Measurements from ENCODE around the gene STOX1.
A peak's percentile ranks its signal among the peaks of the same experiment; 100 is the strongest.
"Not testable (repeated sequence)": the region's sequence is repeated elsewhere in the genome, so short reads cannot be mapped to it uniquely, and the experiment has no call there.

Gene STOX1, protein sequence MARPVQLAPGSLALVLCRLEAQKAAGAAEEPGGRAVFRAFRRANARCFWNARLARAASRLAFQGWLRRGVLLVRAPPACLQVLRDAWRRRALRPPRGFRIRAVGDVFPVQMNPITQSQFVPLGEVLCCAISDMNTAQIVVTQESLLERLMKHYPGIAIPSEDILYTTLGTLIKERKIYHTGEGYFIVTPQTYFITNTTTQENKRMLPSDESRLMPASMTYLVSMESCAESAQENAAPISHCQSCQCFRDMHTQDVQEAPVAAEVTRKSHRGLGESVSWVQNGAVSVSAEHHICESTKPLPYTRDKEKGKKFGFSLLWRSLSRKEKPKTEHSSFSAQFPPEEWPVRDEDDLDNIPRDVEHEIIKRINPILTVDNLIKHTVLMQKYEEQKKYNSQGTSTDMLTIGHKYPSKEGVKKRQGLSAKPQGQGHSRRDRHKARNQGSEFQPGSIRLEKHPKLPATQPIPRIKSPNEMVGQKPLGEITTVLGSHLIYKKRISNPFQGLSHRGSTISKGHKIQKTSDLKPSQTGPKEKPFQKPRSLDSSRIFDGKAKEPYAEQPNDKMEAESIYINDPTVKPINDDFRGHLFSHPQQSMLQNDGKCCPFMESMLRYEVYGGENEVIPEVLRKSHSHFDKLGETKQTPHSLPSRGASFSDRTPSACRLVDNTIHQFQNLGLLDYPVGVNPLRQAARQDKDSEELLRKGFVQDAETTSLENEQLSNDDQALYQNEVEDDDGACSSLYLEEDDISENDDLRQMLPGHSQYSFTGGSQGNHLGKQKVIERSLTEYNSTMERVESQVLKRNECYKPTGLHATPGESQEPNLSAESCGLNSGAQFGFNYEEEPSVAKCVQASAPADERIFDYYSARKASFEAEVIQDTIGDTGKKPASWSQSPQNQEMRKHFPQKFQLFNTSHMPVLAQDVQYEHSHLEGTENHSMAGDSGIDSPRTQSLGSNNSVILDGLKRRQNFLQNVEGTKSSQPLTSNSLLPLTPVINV

DNA sequence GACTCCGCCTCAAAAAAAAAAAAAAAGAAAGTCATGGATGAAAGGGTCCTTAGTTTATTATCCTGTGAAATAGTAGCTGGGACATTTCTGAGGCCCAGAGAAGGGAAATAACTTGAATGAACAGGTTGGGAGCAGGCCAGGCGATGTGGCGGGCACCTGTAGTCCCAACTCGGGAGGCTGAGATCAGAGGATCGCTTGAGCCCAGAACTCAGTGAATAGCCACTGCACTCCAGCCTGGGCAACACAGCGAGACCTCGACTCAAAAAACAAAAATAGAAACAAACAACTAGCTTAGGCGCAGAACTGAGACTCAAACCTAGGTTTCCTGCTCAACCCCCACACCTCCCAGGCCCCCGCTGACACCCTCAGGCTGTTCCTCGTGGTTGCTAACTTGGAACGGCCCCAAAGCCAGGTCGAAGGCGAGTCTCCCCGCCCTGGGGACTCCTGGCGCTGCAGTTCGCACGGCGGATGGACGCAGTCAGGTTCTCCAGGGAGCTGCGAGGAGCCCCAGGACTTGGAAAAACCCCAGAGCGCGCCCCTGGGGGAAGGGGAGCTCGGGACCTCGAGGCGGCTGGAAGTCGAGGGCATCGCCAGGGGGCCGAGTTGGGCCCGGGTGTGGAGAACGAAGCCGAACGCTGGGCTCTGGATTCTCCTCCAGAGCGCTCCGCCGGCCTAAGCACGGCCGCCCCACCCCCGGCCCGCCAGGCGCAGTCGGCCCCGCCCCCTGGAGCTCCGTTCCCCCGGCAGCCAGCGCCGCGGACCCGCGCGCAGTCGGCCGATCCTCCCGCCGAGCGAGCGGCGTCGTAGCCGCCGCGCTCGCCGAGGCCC lies at the start of gene STOX1:
Gene STOX1, plus strand, starts transcription at position 768 of the 828 bp plus-strand sequence. CDS start 93 bp downstream, outside the sequence.
- DNase-seq (ENCODE audit: low read depth, low spot score): peak; percentile 86

DNA sequence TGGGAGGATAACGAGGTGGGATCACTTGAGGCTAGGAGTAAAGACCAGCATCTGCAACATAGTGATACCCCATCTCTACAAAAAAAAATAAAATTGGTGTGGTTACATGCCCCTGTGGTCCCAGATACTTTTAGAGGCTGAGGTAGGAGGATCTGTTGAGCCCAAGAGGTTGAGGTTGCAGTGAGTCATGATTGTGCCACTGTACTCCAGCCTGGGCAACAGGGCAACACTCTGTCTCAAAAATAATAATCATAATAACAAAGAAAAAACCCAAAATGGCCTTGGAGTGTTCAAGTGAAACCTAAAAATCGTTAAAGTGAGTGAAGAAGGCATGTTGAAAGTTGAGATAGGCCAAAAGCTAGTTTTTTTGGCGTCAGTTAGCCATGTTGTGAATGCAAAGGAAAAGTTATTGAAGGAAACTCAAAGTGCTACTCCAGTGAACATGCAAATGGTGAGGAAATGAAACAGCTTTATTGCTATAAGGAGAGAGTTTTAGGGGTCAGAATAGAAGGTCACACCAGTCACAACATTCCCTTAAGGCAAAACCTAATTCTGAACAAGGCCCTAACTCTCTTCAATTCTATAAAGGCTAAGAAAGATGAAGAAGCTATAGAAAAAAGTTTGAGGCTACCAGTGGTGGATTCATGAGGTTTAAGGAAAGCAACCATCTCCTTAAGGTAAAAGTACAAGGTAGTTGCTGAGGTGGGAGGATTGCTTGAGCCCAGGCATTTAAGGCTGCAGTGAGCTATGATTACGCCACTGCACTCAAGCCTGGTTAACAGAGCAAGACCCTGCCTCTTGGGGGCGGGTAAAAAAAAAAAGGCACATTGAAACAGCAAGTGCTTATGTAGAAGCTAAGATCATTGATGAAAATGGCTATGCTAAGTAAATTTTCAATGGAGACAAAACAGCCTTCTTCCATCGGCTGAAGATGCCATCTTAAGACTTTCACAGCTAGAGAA lies 45.4 kb upstream of the STOX1 start:
- no peak for DNase-seq (ENCODE audit: low read depth, low spot score)

DNA sequence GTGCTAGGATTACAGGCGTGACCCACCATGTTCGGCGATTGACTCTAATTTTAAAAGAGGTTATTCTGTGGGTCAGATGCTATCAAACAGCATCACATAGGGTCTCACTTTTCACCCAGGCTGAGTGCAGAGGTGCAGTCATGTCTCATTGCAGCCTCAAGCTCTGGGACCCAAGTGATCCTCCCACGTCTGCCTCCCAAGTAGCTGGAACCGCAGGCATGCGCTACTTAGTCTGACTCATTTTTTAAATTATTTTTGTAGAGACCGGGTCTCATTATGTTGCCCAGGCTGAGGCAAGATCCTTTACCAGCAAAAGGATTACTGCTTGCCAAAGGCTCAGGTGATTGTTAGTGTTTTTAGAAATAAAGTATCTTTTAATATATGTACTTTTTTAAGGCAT lies 42.9 kb upstream of the STOX1 start:
- peak; percentile 24 for DNase-seq (ENCODE audit: low read depth, low spot score)

DNA sequence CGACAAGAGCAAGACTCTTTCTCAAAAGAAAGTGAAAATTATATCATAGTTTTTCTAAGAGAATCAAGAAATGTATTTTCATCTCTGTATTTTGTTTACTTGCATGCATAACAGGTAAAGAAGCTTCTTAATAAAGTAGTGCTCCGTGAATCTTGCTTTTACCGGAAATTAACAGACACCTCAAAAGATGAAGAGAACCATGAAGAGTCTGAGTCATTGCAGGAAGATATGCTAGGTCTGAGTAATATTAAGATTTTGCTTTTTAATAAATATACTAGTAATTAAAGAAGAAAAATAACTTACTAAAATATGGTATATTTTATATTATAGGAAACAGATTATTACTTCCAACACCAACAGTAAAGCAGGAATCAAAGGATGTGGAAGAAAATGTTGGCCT lies 39.5 kb upstream of the STOX1 start:
- no peak for DNase-seq (ENCODE audit: low read depth, low spot score)

DNA sequence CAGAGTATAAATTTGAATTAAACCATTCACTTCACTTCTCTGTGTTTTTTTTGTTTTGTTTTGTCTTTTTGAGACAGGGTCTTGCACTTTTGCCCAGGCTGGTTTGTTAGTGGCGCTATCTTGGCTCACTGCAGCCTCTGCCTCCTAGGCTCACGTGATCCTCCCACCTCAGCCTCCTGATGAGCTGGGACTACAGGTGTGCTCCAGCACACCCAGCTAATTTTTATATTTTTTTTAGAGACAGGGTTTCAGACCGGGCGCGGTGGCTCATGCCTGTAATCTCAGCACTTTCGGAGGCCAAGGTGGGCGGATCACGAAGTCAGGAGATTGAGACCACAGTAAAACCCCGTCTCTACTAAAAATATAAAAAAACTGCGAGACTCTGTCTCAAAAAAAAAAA lies 36.9 kb upstream of the STOX1 start:
- no peak for DNase-seq (ENCODE audit: low read depth, low spot score)

DNA sequence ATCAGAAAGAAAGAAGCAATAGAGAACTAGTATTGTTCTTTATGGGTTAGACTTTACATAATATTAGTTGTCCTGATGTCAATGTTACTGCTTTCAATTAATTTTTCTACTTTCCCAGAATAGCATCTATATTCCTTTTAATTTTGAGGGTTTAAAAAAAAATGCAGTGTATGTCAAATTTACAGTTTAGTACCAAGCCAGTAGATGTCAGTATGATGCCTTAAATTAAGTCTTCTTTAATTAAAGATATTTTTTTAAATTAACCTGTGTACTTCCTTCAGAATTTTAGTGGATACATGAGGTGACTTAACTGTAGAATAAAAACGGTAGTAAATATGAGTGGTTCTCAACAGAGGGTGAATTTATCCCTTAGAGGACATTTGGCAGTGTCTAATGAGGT lies 35.2 kb upstream of the STOX1 start:
- DNase-seq (ENCODE audit: low read depth, low spot score): peak; percentile 11

DNA sequence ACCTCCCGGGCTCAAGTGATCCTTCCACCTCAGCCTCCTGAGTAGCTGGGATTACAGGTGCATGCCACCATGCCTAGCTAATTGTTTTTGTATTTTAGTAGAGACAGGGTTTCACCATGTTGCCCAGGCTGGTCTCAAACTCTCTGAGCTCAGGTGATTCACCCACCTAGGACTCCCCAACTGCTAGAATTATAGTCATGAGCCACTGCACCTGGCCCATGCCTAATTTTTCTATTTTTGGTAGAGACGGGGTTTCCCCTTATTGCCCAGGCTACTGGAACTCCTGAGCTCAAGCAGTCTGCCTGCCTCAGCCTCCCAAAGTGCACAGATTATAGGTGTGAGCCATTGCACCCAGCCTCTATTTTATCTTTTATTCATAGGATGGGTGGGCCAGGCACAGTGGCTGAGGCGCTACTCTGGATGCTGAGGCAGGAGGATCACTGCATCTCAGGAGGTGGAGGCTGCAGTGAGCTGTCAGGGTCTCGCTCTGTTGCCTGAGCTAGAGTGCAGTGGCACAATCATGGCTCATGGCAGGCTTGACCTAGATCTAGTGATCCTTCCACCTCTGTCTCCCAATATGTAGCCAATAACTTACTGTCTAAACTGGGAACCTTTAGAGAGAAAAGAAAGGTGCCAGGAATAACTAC lies 31.3 kb upstream of the STOX1 start:
- DNase-seq (ENCODE audit: low read depth, low spot score): no peak

DNA sequence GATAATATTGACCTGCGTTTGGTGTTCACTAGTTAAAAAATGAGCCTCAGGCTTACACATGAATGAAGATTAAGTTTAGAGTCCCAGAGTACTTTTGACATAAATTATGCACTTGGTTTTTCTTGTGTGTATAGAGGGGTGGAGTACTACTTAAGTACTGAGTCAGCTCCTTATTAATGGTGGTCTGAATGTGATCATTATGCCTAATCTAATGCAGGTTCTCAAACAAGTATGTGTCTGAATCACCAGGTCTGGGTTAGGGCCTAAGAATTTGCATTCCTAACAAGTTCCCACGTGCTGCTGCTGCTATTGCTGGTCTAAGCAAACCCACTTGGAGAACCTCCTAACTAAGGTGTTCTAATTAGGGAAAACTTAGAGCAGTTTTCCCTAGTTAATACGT lies 30.7 kb upstream of the STOX1 start:
- DNase-seq (ENCODE audit: low read depth, low spot score): peak; percentile 84

DNA sequence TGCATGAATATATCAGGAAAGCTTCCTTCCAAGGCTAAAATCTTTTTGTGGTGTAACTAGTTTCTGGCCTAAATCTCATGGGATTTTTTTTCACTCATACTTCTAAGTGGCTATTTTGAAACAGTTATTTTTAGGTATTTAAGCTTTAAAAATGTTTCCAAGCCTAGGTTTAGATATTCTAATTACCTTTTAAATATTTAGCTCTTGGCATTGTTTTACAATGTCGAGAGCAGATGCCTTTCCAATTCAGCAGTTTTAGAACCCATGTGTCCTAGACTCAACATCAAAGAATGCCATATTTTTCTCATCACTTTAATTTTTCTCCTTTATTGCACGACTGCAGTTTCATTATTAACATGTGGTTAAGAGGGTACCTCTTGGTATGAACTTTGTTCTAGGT lies 27.1 kb upstream of the STOX1 start:
- no peak for DNase-seq (ENCODE audit: low read depth, low spot score)

DNA sequence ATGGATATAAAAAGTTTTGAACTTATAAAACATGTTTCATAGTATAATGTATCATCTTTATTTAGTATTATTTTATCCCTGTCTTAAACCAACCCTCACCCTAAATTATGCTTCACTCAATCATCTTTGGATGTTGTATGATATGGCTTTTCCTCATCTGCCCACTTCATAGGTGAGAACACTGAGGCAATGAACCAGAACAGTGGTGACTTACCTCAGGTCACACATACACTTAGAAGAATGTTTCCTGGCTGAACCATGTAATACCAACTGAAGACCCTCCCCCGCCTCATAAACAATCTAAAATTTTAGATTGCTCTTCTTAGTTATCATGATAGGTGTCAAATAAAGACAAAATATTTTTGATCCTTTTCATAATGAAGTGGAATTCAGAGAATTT lies 22.6 kb upstream of the STOX1 start:
- DNase-seq (ENCODE audit: low read depth, low spot score): no peak

DNA sequence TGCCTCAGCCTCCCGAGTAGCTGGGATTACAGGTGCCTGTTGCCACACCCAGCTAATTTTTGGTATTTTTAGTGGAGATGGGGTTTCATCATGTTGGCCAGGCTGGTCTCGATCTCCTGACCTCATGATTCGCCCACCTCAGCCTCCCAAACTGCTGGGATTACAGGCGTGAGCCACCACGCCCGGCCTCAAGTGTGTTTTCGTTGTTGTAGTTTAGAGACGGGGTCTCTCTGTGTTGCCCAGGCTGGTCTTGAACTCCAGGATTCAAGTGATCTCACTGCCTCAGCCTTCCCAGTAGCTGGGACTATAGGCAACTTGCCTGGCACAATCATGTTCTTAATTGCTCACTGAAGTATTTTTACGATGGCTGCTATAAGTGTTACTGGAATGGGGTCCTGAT lies 16.5 kb upstream of the STOX1 start:
- DNase-seq (ENCODE audit: low read depth, low spot score): not testable (repeated sequence)

DNA sequence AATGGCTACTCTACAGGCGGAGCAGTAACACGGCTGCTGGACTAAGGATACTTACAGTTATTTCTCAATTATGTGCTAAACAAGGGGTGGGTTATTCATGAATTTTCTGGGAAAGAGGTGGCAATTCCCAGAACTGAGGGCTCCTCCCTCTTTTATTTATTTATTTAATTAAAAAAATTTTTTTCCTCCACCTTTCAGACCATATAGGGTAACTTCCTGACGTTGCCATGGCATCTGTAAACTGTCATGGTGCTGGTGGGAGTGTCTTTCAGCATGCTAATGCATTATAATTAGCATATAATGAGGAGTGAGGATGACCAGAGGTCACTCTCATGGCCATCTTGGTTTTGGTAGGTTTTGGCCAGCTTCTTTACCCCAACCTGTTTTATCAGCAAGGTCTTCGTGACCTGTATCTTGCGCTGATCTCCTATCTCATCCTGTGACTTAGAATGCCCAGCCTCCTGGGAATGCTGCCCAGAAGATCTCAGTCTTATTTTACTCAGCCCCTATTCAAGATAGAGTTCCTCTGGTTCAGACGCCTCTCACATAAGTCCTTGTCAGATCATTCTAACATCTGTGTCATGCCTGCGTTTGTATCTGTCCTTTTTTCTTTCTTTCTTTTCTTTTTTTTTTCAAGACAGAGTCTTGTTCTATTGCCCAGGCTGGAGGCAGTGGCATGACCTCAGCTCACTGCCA lies 15.9 kb upstream of the STOX1 start:
- peak; percentile 24 for DNase-seq (ENCODE audit: low read depth, low spot score)

DNA sequence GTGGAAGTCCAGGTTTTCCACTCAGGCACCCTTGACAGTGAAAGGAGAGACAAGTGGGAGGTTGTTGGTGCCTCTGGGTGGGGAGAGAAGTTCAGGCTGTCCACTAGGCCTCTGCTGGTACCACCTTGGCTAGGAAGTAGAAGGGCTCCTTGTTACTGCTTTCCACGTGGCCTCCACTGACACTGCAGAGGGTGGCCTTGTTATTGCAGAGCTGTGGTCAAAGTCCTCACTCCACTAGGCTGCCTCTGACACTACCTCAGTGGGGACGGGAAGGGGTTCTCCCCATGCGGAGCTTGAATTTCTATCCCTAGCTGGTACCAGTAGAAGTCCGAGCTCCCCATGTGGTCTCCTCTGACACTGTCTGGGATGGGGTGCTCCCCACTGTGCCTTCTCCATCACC lies 14.9 kb upstream of the STOX1 start:
- no peak for DNase-seq (ENCODE audit: low read depth, low spot score)

DNA sequence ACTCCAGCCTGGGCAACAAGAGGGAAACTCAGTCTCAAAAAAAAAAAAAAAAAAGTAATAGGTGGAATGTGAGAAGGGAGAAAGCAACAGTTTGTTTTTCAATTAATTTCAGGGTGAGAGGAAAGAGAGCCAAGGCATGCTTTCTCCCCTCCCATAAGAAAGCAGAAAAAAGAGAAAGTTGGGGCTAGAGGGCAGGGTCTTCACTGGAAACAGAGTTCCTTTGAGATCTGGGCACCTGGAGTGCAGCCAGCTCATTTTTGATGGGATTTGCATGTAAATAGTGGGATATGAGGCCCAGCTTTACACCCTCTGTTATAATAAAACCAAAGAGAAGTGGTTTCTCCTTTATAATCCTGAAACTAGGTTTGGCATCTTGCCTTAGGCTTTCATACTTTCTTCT lies 13.8 kb upstream of the STOX1 start:
- peak; percentile 79 for DNase-seq (ENCODE audit: low read depth, low spot score)

DNA sequence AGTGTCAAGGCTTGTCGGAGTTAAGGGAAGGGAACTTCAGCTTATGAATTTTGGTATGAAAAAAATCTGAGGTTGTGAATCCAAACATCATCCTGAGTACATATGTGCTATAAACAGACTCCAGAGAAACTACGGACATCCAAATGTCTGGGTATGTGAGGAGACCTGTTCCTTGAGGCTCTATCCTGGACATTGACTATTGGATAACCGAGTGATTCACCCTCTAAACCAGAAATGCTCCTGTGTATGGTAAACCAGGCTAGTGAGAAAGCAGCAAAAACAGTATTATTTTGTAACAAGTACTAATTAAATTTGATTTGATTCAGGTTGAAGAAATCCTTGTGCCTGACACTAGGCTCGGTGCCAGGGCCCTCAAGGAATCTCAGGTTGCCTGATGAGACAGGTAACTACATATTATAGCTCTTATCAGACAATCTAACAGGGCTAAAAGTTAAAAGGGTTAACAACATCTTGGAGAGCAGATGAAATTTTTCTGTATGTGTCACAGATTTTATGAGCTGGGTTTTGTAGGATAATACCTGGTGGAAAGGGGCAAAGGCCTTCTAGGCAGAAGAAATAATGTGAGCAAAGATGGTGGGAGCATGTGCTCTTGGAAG lies 10.4 kb upstream of the STOX1 start:
- DNase-seq (ENCODE audit: low read depth, low spot score): no peak

DNA sequence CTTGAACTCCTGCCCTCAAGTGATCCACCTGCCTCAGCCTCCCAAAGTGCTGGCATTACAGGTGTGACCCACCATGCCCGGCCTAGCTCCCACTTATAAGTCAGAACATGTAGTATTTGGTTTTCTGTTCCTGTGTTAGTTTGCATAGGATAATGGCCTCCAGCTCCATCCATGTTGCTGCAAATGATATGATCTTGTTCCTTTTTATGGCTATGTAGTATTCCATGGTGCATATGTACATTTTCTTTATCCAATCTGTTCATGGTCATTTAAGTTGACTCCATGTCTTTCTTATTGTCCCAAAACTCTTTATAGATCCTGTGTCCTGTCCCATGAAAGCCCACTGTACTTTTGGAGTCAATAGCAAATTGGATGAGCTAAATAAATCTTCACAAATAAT lies 7.0 kb upstream of the STOX1 start:
- DNase-seq (ENCODE audit: low read depth, low spot score): not testable (repeated sequence)

DNA sequence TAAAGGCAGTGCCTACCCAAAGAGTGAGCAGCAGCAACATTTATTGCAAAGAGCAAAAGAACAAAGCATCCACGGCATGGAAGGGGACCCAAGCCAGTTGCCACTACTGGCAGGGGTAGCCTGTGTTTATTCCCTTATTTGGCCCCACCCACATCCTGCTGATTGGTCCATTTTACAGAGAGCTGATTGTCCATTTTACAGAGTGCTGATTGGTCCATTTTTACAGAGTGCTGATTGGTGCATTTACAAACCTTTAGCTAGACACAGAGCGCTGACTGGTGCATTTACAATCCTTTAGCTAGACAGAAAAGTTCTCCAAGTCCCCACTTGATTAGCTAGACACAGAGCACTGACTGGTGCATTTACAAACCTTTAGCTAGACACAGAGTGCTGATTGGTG lies 4.7 kb upstream of the STOX1 start:
- not testable (repeated sequence) for DNase-seq (ENCODE audit: low read depth, low spot score)

DNA sequence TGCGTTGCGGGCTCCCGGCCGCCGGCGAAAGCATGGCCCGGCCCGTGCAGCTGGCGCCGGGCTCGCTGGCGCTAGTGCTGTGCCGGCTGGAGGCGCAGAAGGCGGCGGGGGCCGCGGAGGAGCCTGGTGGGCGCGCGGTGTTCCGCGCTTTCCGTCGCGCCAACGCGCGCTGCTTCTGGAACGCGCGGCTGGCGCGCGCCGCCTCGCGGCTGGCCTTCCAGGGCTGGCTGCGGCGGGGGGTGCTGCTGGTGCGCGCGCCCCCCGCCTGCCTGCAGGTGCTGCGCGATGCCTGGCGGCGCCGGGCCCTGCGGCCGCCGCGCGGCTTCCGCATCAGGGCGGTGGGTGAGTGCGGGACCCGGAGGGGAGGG lies 245 bp downstream of the STOX1 start:
- DNase-seq (ENCODE audit: low read depth, low spot score): not testable (repeated sequence)

DNA sequence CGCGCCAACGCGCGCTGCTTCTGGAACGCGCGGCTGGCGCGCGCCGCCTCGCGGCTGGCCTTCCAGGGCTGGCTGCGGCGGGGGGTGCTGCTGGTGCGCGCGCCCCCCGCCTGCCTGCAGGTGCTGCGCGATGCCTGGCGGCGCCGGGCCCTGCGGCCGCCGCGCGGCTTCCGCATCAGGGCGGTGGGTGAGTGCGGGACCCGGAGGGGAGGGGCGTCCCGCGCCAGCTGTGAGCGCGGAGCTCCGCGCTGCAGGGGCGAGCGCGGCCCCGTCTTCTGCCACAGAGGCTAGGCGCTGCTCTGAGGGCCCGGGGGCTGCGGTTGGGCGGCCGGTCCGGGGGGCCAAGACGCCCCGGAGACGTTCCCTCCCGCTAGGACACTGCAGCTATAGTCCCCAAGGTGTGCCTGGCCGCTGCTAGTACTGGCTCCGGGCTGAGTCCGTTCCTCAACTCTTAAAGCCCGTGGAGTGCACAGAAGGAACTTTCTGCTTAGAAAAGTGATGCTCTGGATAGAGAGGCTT lies 811 bp downstream of the STOX1 start:
- DNase-seq (ENCODE audit: low read depth, low spot score): peak; percentile 45
